Esophagus muscularis mucosa (tissue), 4 donors: Measurements from ENCODE around the gene SIM1. TPM values are rescaled to one million over a fixed set of nuclear protein-coding genes. Genes with fewer than 3 reads are reported as not detected.

Experiments
- DNase-seq: peaks from one replicate; pipeline ENCODE4 v3.0.0-alpha.2; 2017; ENCODE audit errors: extremely low spot score
- H3K27ac ChIP-seq, 4 donors: fragments of 200-600 bp; sonication (generic); replicated peaks in 1 of 4; 1 replicate in 3 of 4; 2 replicates in 1 of 4; pipeline ENCODE4 v1.5.1; 2016 to 2019; ENCODE audit warnings: mild to moderate bottlenecking in 1 of 4
- H3K27me3 ChIP-seq, 4 donors: fragments of 200-600 bp; sonication (generic); one replicate each; pipeline versions ENCODE4 v1.5.1 to v1.6.0; 2016 to 2019
- H3K36me3 ChIP-seq, 4 donors: fragments of 200-600 bp; sonication (generic); one replicate each; pipeline ENCODE4 v1.5.1; 2016 to 2019
- H3K4me1 ChIP-seq, 4 donors: fragments of 200-600 bp; sonication (generic); one replicate each; pipeline ENCODE4 v1.5.1; 2016 to 2019
- H3K4me3 ChIP-seq, 4 donors: fragments of 200-600 bp; sonication (generic); 1 replicate in 2 of 4; 2 replicates in 2 of 4; pipeline ENCODE4 v1.5.1; 2016 to 2019; ENCODE audit warnings: mild to moderate bottlenecking in 4 of 4, moderate library complexity in 1 of 4
- H3K9me3 ChIP-seq, 4 donors: fragments of 200-600 bp; sonication (generic); 1 replicate in 3 of 4; 2 replicates in 1 of 4; pipeline ENCODE4 v1.5.1; 2016 to 2019
- CTCF ChIP-seq, 3 experiments: fragments of 200-600 bp in 2 of 3; fragments of 450-650 bp in 1 of 3; sonication (generic) in 2 of 3; IDR thresholded peaks; one replicate each; pipeline ENCODE4 v1.5.1; 2017 to 2019; ENCODE audit warnings: antibody characterized with exemption in 3 of 3, mild to moderate bottlenecking in 2 of 3, moderate library complexity in 1 of 3
- EP300 ChIP-seq: sonication (generic); formaldehyde crosslinking; IDR thresholded peaks from one replicate; pipeline ENCODE4 v1.6.1; 2017; ENCODE audit warnings: antibody characterized with exemption
- POLR2A ChIP-seq: fragments of 450-650 bp; IDR thresholded peaks from one replicate; pipeline ENCODE4 v1.6.1; 2017; ENCODE audit warnings: antibody characterized with exemption, moderate library complexity, mild to moderate bottlenecking, low read depth
- POLR2AphosphoS5 ChIP-seq, 2 donors: sonication (generic); formaldehyde crosslinking; IDR thresholded peaks; one replicate each; pipeline ENCODE4 v1.6.1; 2017; ENCODE audit warnings: antibody characterized with exemption in 2 of 2
- WGBS: methylation state at CpG from one replicate; pipeline ENCODE4 v1.1.5; 2018; 5-methylcytosine and 5-hydroxymethylcytosine counted together
- intact Hi-C: fragments of 100-400 bp; cut with DNase I; formaldehyde crosslinking; loops from one replicate; pipeline ENCODE4 v1.15.1; 2023
- total RNA-seq, 4 donors: library from RNA; depleted of rRNA; stranded (reverse); fragments of >200 nt; gene quantifications; one replicate each; pipeline versions ENCODE4 v1.1.0 to v1.2.1, GENCODE V29; 2016

Gene SIM1
- total RNA-seq, 4 donors from 2014 or later, result not detected

GRCh38 chr6:100472674-100473073 is 8.0 kb upstream of the SIM1 start:
- peaks cover 0 to 77% (median 31%) of the 10 kb centered on the region in 4 donors for H3K27me3 ChIP-seq
- DNase-seq, result no peak
- H3K36me3 ChIP-seq, result no peaks in the 10 kb centered on the region
- no peak overlapping the region for H3K4me3 ChIP-seq
- 8% methylated on average over 3 of the region's 3 CpGs for WGBS
- TF ChIP-seq CTCF (IDR thresholded peaks at IDR 0.05), result no peak
- no peak for TF ChIP-seq POLR2A
- TF ChIP-seq EP300, result no peak
- no peak for TF ChIP-seq POLR2AphosphoS5 (IDR thresholded peaks at IDR 0.05)
- intact Hi-C loops, result no loop called here
- peaks cover 0 to 2% (median 0%) of the 10 kb centered on the region in 4 donors for H3K4me1 ChIP-seq
- no peak overlapping the region for H3K27ac ChIP-seq
- H3K9me3 ChIP-seq, result no peaks in the 10 kb centered on the region

GRCh38 chr6:100470422-100471120 is 5.8 kb upstream of the SIM1 start:
- peaks cover 0 to 88% (median 52%) of the 10 kb centered on the region in 4 donors for H3K27me3 ChIP-seq
- TF ChIP-seq POLR2A (no peak), POLR2AphosphoS5 (IDR thresholded peaks at IDR 0.05) (no peak), CTCF (IDR thresholded peaks at IDR 0.05) (no peak), EP300 (no peak)
- WGBS, result 73% methylated on average over 4 of the region's 5 CpGs
- no peak overlapping the region for H3K4me3 ChIP-seq
- DNase-seq, result no peak
- H3K4me1 ChIP-seq, result peaks cover 0 to 17% (median 5%) of the 10 kb centered on the region in 4 donors
- no peaks in the 10 kb centered on the region for H3K36me3 ChIP-seq
- H3K9me3 ChIP-seq, result no peaks in the 10 kb centered on the region
- intact Hi-C loops, result no loop called here
- H3K27ac ChIP-seq, result no peak overlapping the region

GRCh38 chr6:100469101-100469859 is 4.6 kb upstream of the SIM1 start:
- peak; percentile 82 for DNase-seq
- WGBS, result 31% methylated on average over 22 of the region's 44 CpGs
- H3K27me3 ChIP-seq, result peaks cover 9 to 89% (median 65%) of the 10 kb centered on the region in 4 donors

GRCh38 chr6:100468016-100468622 is 3.4 kb upstream of the SIM1 start:
- no peak overlapping the region for H3K4me3 ChIP-seq
- H3K27ac ChIP-seq, result no peak overlapping the region
- H3K9me3 ChIP-seq, result no peaks in the 10 kb centered on the region
- TF ChIP-seq EP300 (no peak), CTCF (IDR thresholded peaks at IDR 0.05) (no peak), POLR2AphosphoS5 (IDR thresholded peaks at IDR 0.05) (no peak), POLR2A (no peak)
- no peak for DNase-seq
- H3K4me1 ChIP-seq, result peaks cover 15 to 39% (median 22%) of the 10 kb centered on the region in 4 donors
- intact Hi-C loops, result no loop called here
- peaks cover 13 to 91% (median 76%) of the 10 kb centered on the region in 4 donors for H3K27me3 ChIP-seq
- 33% methylated on average over 6 of the region's 6 CpGs for WGBS
- no peaks in the 10 kb centered on the region for H3K36me3 ChIP-seq

More at GRCh38 chr6:100469101-100469859, 4.6 kb upstream of the SIM1 start:
- no peaks in the 10 kb centered on the region for H3K36me3 ChIP-seq
- H3K9me3 ChIP-seq, result no peaks in the 10 kb centered on the region
- intact Hi-C loops, result no loop called here
- H3K27ac ChIP-seq, result no peak overlapping the region
- H3K4me1 ChIP-seq, result peaks cover 11 to 27% (median 17%) of the 10 kb centered on the region in 4 donors
- TF ChIP-seq EP300, result no peak
- no peak for TF ChIP-seq POLR2AphosphoS5 (IDR thresholded peaks at IDR 0.05)
- no peak for TF ChIP-seq CTCF (IDR thresholded peaks at IDR 0.05)
- TF ChIP-seq POLR2A, result no peak
- H3K4me3 ChIP-seq, result no peak overlapping the region
